ENCODE results near the gene LAS1L. TPM values are rescaled to one million over a fixed set of nuclear protein-coding genes. Genes with fewer than 3 reads are reported as not detected.

LAS1L gene
- total RNA-seq, 1 experiment from 2014 or later, result 72.9 TPM

DNA sequence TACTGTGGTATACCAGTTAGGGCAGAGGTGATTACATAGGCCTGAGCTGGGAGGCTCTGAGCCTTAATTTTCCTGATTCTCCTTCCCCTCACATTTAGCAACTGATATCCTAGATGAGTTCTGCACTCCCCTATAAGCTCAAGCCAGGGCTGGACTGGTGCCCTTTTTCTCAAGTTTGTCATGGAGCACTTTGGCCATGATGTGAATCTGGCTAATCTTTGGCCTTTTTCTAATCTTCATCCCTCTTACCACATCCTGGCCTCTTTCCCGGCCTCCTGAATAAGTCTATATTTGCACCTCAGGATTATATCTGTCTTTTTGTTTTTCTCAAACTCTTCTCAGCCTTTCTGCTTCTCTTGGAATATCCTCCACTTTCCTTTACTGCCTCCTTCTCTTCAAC is 10.9 kb upstream of the LAS1L start:
- Histone ChIP-seq H3T11ph (ENCODE audit: low read length) (no peak overlapping the region), H3K23me2 (ENCODE audit: insufficient read length, low read depth, low read length, poor library complexity, severe bottlenecking) (no peaks in the 10 kb centered on the region), H2BK20ac (ENCODE audit: low read depth, low read length, poor library complexity, severe bottlenecking) (no peak overlapping the region), H2BK12ac (ENCODE audit: insufficient read length, low read depth, low read length) (no peak overlapping the region), H4K20me1 (ENCODE audit: control insufficient read depth, insufficient read depth, insufficient read length) (no peaks in the 10 kb centered on the region), H2BK120ac (ENCODE audit: low read depth, low read length, poor library complexity, severe bottlenecking) (no peak overlapping the region), H4K5ac (ENCODE audit: insufficient read length, low read depth, low read length) (no peak overlapping the region), H3K4ac (ENCODE audit: low read depth, low read length) (no peak overlapping the region), H4K8ac (replicated peaks; ENCODE audit: insufficient read length, low read depth, low read length) (no peak overlapping the region), H3K23ac (ENCODE audit: insufficient read length, low read depth, low read length) (no peak overlapping the region), H2AK5ac (ENCODE audit: insufficient read length, low read length) (no peak overlapping the region), H3K27ac (ENCODE audit: insufficient read length, low read depth, low read length) (no peak overlapping the region), H3K18ac (ENCODE audit: insufficient read length, low read depth, low read length) (no peak overlapping the region), H3K9ac (ENCODE audit: extremely low read depth, insufficient read length, low read length) (no peak overlapping the region), H3K4me2 (ENCODE audit: insufficient read depth, insufficient read length, low read length) (no peak overlapping the region), H2BK5ac (ENCODE audit: insufficient read length, low read length) (no peak overlapping the region), H3K27me3 (ENCODE audit: insufficient read depth, low read length) (no peaks in the 10 kb centered on the region), H3K56ac (ENCODE audit: insufficient read length, low read depth, low read length) (no peak overlapping the region), H3K4me1 (ENCODE audit: insufficient read depth, low read length) (no peaks in the 10 kb centered on the region), H3K14ac (ENCODE audit: insufficient read depth, low read length) (no peak overlapping the region), H3K79me2 (ENCODE audit: insufficient read depth, low read length) (no peaks in the 10 kb centered on the region), H3K9me3 (ENCODE audit: control insufficient read depth, low read depth, low read length) (peaks cover 36% of the 10 kb centered on the region), H2AFZ (ENCODE audit: low read length) (no peak overlapping the region), H2BK15ac (ENCODE audit: low read depth, low read length) (no peak overlapping the region), H4K91ac (ENCODE audit: insufficient read length, low read depth, low read length) (no peak overlapping the region), H3K79me1 (ENCODE audit: insufficient read depth, low read depth, low read length, poor library complexity, severe bottlenecking) (no peaks in the 10 kb centered on the region)
- no peak for DNase-seq
- Mint-ChIP-seq H3K36me3 (ENCODE audit: insufficient read depth in 1 of 3, low read depth in 3 of 3) (peaks cover 0 to 4% (median 0%) of the 10 kb centered on the region in 3 experiments; a peak in 1 of 7 replicates), H3K4me1 (no peaks in the 10 kb centered on the region), H3K27me3 (ENCODE audit: low read depth) (peaks cover 4% of the 10 kb centered on the region; the same call in 1 of the 2 replicates), H3K9me3 (peaks cover 70 to 72% of the 10 kb centered on the region in 2 experiments), H3K27ac (no peak overlapping the region), H3K4me3 (no peak overlapping the region)
- no peak for TF ChIP-seq CTCF (conservative IDR thresholded peaks at IDR 0.05)
- WGBS (ENCODE audit: extremely low coverage, insufficient read length, low lambda C conversion rate), result no CpG with 5 or more reads among the region's 1 CpG

Measured in H9 (cell line).